GM19025 (cell line): ENCODE measurements around the gene GRID1.
"Not testable (repeated sequence)": the region's sequence is repeated elsewhere in the genome, so short reads cannot be mapped to it uniquely, and the experiment has no call there.

Experiments
- ATAC-seq: cut with Tn5 transposase; IDR thresholded peaks from one replicate; pipeline ENCODE4 v1.9.1; 2021; ENCODE audit warnings: mild to moderate bottlenecking, low read depth, moderate library complexity; ENCODE audit not compliant: unreplicated experiment

GRID1 gene

GRCh38 chr10:86179153-86179524, 187.5 kb downstream of the GRID1 start:
- no peak for ATAC-seq

- ATAC-seq, result no peak
These were observed 188.0 kb downstream of the GRID1 start for GRCh38 chr10:86178401-86179152.

DNA sequence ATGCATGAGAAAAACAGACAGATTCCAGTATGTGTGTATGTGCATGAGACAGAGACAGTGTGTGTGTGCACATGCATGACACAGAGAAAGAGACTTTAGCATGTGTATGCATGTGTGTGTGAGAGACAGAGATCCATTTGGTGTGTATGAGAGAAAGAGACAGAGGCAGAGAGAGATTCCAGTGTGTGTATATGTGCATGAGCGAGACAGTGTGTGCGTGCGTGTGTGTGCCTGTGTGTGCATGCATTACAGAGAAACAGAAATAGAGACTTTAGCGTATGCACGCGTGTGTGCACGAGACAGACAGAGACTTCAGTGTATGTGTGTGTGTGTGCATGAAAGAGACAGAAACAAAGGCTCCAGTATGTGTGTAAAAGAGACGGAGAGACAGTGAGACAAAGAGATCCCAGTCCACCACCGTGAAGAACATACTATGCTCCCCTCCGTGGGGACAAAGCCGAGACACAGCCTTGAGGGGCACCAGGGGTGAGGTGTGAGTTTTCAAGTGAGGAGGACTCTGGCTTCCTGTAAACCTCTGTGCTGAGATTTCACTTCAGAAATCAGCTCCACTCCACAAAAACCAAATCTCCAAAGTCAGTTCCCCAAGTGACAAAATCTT, 188.9 kb downstream of the GRID1 start:
- no peak for ATAC-seq

DNA sequence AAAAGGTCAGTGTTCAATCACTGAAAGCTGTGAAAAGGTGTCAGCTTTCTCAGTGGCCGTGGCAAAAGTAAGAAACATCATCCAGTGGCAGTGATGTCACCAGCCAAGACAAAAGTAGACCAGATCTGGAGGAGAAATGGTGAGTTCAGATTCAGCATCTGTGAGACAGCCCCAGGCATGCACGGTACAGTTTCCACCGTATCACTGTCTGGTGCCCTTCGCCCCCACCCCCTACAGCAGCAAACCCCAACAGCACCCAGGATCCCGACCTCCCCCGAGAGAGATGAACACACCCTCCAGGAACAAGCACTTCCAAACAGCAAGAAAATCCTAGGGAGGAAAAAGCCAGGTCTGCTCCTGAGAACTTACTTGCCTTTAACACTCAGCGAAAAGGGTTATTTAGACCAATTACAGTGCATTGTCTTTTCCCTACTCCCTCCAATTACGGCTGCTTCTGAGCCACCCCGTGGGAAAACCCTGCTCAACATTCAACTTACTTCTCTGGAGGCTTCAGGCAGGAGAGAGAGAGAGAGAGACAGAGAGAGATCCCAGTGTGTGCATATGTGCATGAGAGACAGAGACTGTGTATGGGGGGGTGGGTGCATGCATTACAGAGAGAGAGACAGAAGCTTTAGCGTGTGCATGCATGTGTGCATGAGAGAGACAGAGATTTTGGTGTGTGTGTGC, 189.6 kb downstream of the GRID1 start:
- ATAC-seq, result no peak

DNA sequence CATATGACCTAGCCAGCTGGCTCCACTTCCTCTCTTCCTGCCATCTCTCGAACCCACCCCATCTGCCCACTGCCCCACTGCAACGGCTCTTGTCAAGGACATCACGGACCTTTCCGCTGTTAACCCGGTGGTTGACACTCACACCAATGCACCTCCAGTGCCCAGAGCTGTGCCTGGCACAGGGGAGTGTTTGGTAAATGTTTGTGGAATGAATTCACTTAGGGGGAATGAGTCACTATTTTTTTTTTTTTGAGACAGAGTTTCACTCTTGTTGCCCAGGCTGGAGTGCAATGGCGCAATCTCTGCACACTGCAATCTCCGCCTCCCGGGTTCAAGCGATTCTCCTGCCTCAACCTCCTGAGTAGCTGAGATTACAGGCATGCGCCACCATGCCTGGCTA, 191.1 kb downstream of the GRID1 start:
- ATAC-seq, result not testable (repeated sequence)

- no peak for ATAC-seq
These were observed 194.3 kb downstream of the GRID1 start for GRCh38 chr10:86172301-86172700.

- ATAC-seq, result no peak
These were observed 196.1 kb downstream of the GRID1 start for GRCh38 chr10:86170255-86171108.

DNA sequence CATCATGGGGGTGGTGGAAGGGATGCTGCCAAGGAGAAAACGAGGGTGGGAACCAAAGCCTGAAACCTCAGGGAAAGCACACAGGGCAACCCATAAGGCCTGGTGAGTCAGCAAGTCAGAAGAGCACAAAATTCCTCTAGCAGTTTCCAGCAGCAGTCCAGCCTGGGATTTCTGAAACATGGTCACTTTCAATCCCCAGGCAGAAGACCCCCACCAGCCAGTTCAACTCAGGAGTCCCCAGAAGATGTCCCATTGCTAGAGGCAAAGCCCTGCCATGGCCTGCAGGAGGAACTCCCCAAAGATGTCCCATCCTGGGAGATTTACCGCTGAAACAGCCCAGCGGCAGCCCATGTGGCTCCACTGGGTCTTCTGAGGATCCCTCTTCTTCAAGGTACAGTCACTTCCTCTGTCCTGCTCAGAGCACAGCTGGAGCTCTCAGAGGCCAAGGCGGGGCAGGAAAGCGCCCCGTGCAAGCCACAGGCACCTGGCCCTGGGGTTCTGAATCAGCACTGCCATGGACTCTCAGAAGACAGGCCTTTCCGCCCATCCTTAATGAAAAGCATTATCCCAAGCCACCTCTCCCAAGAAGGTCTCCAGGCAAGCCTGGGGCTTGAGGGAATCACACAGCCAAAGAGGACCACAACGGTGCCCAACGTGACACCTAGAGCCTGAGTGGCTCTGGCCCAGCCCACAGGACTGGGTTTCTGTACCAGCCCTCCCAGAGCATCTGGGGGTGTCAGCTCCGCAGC, 196.9 kb downstream of the GRID1 start:
- no peak for ATAC-seq

- no peak for ATAC-seq
These were observed 197.5 kb downstream of the GRID1 start for GRCh38 chr10:86169066-86169465.

DNA sequence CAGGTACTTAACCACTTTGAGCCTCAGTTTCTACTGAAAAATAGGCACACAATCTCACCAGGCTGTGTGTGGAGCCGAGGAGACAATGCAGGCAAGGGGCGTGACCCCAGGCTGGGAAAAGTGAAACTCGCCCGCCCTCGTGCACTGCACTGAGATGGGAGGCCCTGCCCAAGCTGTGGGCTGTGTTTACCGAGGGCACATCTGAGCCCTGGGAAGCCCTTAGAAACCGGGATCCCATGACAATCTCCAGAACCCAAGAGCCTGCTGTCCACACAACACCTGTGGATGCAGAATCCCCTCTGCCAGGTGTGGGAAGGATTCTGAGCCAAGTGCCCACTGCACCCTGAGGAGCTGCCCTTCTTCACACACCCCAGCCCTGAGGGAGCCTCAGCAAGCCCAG, 198.3 kb downstream of the GRID1 start:
- no peak for ATAC-seq

- no peak for ATAC-seq
These were observed 198.8 kb downstream of the GRID1 start for GRCh38 chr10:86167762-86168128.

DNA sequence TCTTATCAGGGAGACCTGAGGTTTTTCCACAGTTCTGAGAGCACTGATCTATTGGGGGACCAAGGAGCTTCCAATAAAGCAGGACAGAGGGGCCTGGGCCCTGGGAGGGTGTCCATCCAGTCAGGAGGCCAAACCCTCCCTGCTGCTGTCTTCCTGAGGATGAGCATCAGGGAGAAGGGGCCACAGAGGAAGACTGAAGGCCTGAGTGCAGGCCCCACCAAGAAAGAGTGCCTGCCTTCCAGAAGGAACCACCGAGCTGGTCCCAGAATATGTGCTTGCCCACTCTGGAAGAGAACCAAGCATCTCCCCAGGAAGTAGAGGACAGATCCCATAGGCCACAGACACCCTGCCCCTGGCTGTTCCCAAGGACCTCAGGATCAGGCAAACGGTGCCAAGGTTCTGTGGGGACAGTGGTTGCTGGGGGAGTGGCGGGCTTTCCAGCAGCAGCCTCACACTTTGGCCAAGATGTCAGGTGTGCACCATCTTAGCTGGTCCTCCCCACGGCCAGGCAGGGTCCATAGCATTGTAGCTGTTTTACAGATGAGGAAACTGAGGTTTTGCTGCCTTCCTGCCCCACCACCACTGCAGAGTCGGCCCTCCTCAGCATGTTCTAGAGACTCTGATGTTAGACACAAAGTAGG, 199.4 kb downstream of the GRID1 start:
- no peak for ATAC-seq

- no peak for ATAC-seq
These were observed 200.9 kb downstream of the GRID1 start for GRCh38 chr10:86165666-86166065.

- no peak for ATAC-seq
These were observed 201.5 kb downstream of the GRID1 start for GRCh38 chr10:86164960-86165630.

- ATAC-seq, result no peak
These were observed 202.3 kb downstream of the GRID1 start for GRCh38 chr10:86164174-86164774.

DNA sequence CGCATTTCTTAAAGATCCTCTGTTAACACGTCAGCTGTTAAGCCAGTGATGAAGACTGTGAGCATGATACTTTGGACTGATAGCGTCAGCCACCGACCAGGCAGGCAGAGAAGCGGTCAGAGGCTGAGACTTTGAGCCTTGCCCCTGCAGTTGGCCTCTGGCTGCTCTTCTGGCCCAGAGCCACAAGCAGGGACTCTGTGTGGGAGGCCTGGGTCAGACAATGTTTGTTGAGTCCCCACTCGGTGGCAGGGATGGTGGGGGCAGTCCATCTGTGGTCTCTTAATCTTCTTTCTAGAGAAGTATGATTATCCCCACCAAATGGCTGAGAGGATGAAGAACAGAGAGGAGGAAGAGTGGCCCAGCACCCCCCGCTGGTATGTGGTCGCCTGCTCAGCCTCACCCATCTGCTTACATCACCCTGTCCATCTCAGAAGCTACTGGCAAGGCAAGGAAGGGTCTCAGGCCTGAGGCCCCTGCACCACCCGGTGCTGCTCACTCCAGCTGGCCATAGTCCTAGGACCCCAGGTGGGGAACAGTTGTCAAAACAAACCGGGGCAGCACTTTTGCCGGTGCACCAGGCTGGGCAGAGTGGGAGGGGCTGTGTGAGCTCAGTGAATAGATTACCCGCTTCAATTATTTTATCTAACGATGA, 202.9 kb downstream of the GRID1 start:
- no peak for ATAC-seq

DNA sequence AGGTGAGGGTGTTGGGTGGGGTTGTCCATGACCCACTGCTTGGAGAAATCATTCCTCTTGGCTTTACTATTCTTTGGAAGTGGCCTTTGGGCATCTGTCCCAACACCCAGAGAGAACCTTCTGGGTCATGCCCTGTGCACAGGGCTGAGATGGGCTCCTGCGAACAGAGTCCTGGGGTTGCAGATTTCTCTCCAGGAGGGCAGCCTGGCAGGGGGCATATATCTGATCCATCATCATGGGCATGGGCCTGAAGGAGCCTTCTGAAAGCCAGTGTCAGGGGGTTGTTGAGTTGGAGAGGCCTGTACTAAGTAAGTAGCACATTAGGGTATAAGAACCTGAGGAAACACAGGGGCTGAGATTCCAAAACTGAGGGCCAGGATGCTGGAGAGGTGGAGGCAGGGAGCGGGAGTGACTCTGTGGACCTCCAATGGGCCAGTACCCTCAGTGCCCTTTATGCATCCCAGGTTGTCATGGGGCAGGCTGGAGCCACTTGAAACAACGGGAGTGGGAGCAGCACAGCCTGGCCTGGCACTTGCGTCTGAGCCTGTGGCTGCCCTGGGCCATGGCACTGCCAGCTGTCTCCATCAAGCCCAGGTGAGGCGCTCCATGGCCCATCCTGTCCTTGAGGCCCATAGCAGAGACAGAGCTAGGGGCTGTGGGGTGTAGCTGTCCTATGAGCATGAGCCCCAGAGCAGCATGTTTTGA, 203.7 kb downstream of the GRID1 start:
- no peak for ATAC-seq

- no peak for ATAC-seq
These were observed 204.6 kb downstream of the GRID1 start for GRCh38 chr10:86162036-86162435.
